Measurements from ENCODE around the gene NFATC4.

NFATC4 gene

GRCh38 chr14:24389226-24389848 is 21.4 kb downstream of the NFATC4 start:
- no peak for DNase-seq (ENCODE audit: low spot score)

- no peak for DNase-seq (ENCODE audit: low spot score)
Measured at GRCh38 chr14:24390701-24391468, 22.9 kb downstream of the NFATC4 start.

- DNase-seq (ENCODE audit: low spot score) = no peak
Measured at GRCh38 chr14:24392325-24393091, 24.5 kb downstream of the NFATC4 start.

- no peak for DNase-seq (ENCODE audit: low spot score)
Measured at GRCh38 chr14:24394275-24394674, 26.3 kb downstream of the NFATC4 start.

GRCh38 chr14:24395609-24396582 is 27.9 kb downstream of the NFATC4 start:
- DNase-seq (ENCODE audit: low spot score) = no peak

- no peak for DNase-seq (ENCODE audit: low spot score)
Measured at GRCh38 chr14:24397639-24398292, 29.8 kb downstream of the NFATC4 start.

GRCh38 chr14:24398293-24398652 is 30.3 kb downstream of the NFATC4 start:
- peak; percentile 78 for DNase-seq (ENCODE audit: low spot score)

- peak; percentile 87 for DNase-seq (ENCODE audit: low spot score)
Measured at GRCh38 chr14:24398653-24399446, 30.9 kb downstream of the NFATC4 start, which contains the start of gene NYNRIN. TSS of gene NYNRIN (plus strand) at chr14:24399003. CDS start at chr14:24399247, 244 bp downstream.

GRCh38 chr14:24399447-24399822 is 31.5 kb downstream of the NFATC4 start:
- DNase-seq (ENCODE audit: low spot score) = no peak

- DNase-seq (ENCODE audit: low spot score) = no peak
Measured at GRCh38 chr14:24399999-24400718, 32.2 kb downstream of the NFATC4 start.

GRCh38 chr14:24401810-24402702 is 34.1 kb downstream of the NFATC4 start:
- DNase-seq (ENCODE audit: low spot score) = no peak

- DNase-seq (ENCODE audit: low spot score) = no peak
Measured at GRCh38 chr14:24403294-24403998, 35.5 kb downstream of the NFATC4 start.

GRCh38 chr14:24404814-24405213 is 36.8 kb downstream of the NFATC4 start:
- no peak for DNase-seq (ENCODE audit: low spot score)

GRCh38 chr14:24406416-24406815 is 38.4 kb downstream of the NFATC4 start:
- DNase-seq (ENCODE audit: low spot score) = no peak

GRCh38 chr14:24407608-24408325 is 39.8 kb downstream of the NFATC4 start:
- DNase-seq (ENCODE audit: low spot score) = no peak

- DNase-seq (ENCODE audit: low spot score) = peak; percentile 56
Measured at GRCh38 chr14:24408764-24409163, 40.8 kb downstream of the NFATC4 start.

- DNase-seq (ENCODE audit: low spot score) = peak; percentile 51
Measured at GRCh38 chr14:24409192-24409591, 41.2 kb downstream of the NFATC4 start.

Measured in left forelimb (tissue), 1 donor.